GM21723 (cell line): ENCODE data around the gene BTBD7.
"Not testable (repeated sequence)": the region's sequence is repeated elsewhere in the genome, so short reads cannot be mapped to it uniquely, and the experiment has no call there.

ENCODE experiments used
- ATAC-seq: cut with Tn5 transposase; IDR thresholded peaks from one replicate; pipeline ENCODE4 v1.9.1; 2021; ENCODE audit warnings: mild to moderate bottlenecking, moderate library complexity; ENCODE audit not compliant: unreplicated experiment

BTBD7 gene

GRCh38 chr14:93266127-93266526, 66.7 kb downstream of the BTBD7 start:
- ATAC-seq = no peak

GRCh38 chr14:93263416-93263815, 69.4 kb downstream of the BTBD7 start:
- no peak for ATAC-seq

- no peak for ATAC-seq
Observed at GRCh38 chr14:93262446-93262845, 70.4 kb downstream of the BTBD7 start.

GRCh38 chr14:93249128-93249831, 83.6 kb downstream of the BTBD7 start:
- no peak for ATAC-seq

- no peak for ATAC-seq
Observed at GRCh38 chr14:93246534-93246933, 86.3 kb downstream of the BTBD7 start.

GRCh38 chr14:93245764-93246420, 86.9 kb downstream of the BTBD7 start:
- no peak for ATAC-seq

GRCh38 chr14:93240678-93241000, 92.2 kb downstream of the BTBD7 start:
- ATAC-seq = no peak

GRCh38 chr14:93239869-93240677, 92.8 kb downstream of the BTBD7 start:
- no peak for ATAC-seq

GRCh38 chr14:93234798-93235197, 98.0 kb downstream of the BTBD7 start:
- ATAC-seq = no peak

- not testable (repeated sequence) for ATAC-seq
Observed at GRCh38 chr14:93233078-93233477, 99.8 kb downstream of the BTBD7 start.

- ATAC-seq = no peak
Observed at GRCh38 chr14:93232159-93232558, 100.7 kb downstream of the BTBD7 start.

GRCh38 chr14:93231129-93231979, 101.5 kb downstream of the BTBD7 start:
- no peak for ATAC-seq

GRCh38 chr14:93230539-93230938, 102.3 kb downstream of the BTBD7 start:
- no peak for ATAC-seq

- ATAC-seq = no peak
Observed at GRCh38 chr14:93228550-93228949, 104.3 kb downstream of the BTBD7 start.

GRCh38 chr14:93223565-93223964, 109.3 kb downstream of the BTBD7 start:
- no peak for ATAC-seq

GRCh38 chr14:93220509-93220908, 112.3 kb downstream of the BTBD7 start:
- no peak for ATAC-seq

GRCh38 chr14:93219103-93219726, 113.6 kb downstream of the BTBD7 start:
- no peak for ATAC-seq

GRCh38 chr14:93214598-93214997, 118.2 kb downstream of the BTBD7 start:
- ATAC-seq = no peak

- peak; percentile 74 for ATAC-seq
Observed at GRCh38 chr14:93212432-93212831, 120.4 kb downstream of the BTBD7 start.

GRCh38 chr14:93207468-93208308, 125.1 kb downstream of the BTBD7 start:
- ATAC-seq = peak; percentile 50
